ENCODE measurements around the gene MYBBP1A.

The MYBBP1A gene

GRCh38 chr17:4541328-4542002, 13.7 kb downstream of the MYBBP1A start:
- no peak for TF ChIP-seq CTCF (IDR thresholded peaks at IDR 0.05; ENCODE audit: extremely low read depth, insufficient read depth, missing control alignments)
- no peak for DNase-seq (ENCODE audit: low spot score)
- in situ Hi-C loops (cut with MboI; ENCODE audit: low pct_unique_long_range_greater_than_20kb, low sequenced_read_pairs, unreplicated experiment), result no loop called here

- no peak for DNase-seq (ENCODE audit: low spot score)
- no peak for TF ChIP-seq CTCF (IDR thresholded peaks at IDR 0.05; ENCODE audit: extremely low read depth, insufficient read depth, missing control alignments)
- in situ Hi-C loops (cut with MboI; ENCODE audit: low pct_unique_long_range_greater_than_20kb, low sequenced_read_pairs, unreplicated experiment), result no loop called here
Measured at GRCh38 chr17:4540687-4541327, 14.4 kb downstream of the MYBBP1A start.

- TF ChIP-seq CTCF (IDR thresholded peaks at IDR 0.05; ENCODE audit: extremely low read depth, insufficient read depth, missing control alignments), result peak; percentile 18
- in situ Hi-C loops (cut with MboI; ENCODE audit: low pct_unique_long_range_greater_than_20kb, low sequenced_read_pairs, unreplicated experiment), result no loop called here
- DNase-seq (ENCODE audit: low spot score), result no peak
Measured at GRCh38 chr17:4540224-4540651, 14.9 kb downstream of the MYBBP1A start.

- no peak for TF ChIP-seq CTCF (IDR thresholded peaks at IDR 0.05; ENCODE audit: extremely low read depth, insufficient read depth, missing control alignments)
- no peak for DNase-seq (ENCODE audit: low spot score)
- in situ Hi-C loops (cut with MboI; ENCODE audit: low pct_unique_long_range_greater_than_20kb, low sequenced_read_pairs, unreplicated experiment), result no loop called here
Measured at GRCh38 chr17:4539576-4540223, 15.5 kb downstream of the MYBBP1A start.

GRCh38 chr17:4539025-4539424, 16.2 kb downstream of the MYBBP1A start:
- in situ Hi-C loops (cut with MboI; ENCODE audit: low pct_unique_long_range_greater_than_20kb, low sequenced_read_pairs, unreplicated experiment), result no loop called here
- no peak for DNase-seq (ENCODE audit: low spot score)
- no peak for TF ChIP-seq CTCF (IDR thresholded peaks at IDR 0.05; ENCODE audit: extremely low read depth, insufficient read depth, missing control alignments)

GRCh38 chr17:4538236-4539002, 16.8 kb downstream of the MYBBP1A start:
- TF ChIP-seq CTCF (IDR thresholded peaks at IDR 0.05; ENCODE audit: extremely low read depth, insufficient read depth, missing control alignments), result no peak
- DNase-seq (ENCODE audit: low spot score), result no peak
- in situ Hi-C loops (cut with MboI; ENCODE audit: low pct_unique_long_range_greater_than_20kb, low sequenced_read_pairs, unreplicated experiment), result no loop called here
